Fibroblast of skin of back (primary cell): ENCODE measurements around the gene KRT39.
A peak's percentile ranks its signal among the peaks of the same experiment; 100 is the strongest.

Experiments
- DNase-seq: peaks from one replicate; pipeline ENCODE4 v3.0.0-alpha.2; 2013

Gene KRT39

GRCh38 chr17:40980117-40980516 lies 13.4 kb upstream of the KRT39 start:
- DNase-seq: no peak

GRCh38 chr17:40978575-40979151 lies 11.9 kb upstream of the KRT39 start:
- peak; percentile 20 for DNase-seq

- DNase-seq: no peak
Observed at GRCh38 chr17:40975516-40975915, 8.8 kb upstream of the KRT39 start.

GRCh38 chr17:40974366-40974765 lies 7.6 kb upstream of the KRT39 start:
- DNase-seq: no peak

GRCh38 chr17:40967582-40967981 lies 834 bp upstream of the KRT39 start:
- no peak for DNase-seq

GRCh38 chr17:40963838-40964237 lies 2.9 kb downstream of the KRT39 start:
- peak; percentile 30 for DNase-seq

- DNase-seq: no peak
Observed at GRCh38 chr17:40962059-40962561, 4.6 kb downstream of the KRT39 start.

GRCh38 chr17:40961591-40961990 lies 5.2 kb downstream of the KRT39 start:
- no peak for DNase-seq

- no peak for DNase-seq
Observed at GRCh38 chr17:40960144-40960543, 6.6 kb downstream of the KRT39 start.

GRCh38 chr17:40958086-40958953 lies 8.4 kb downstream of the KRT39 start:
- DNase-seq: no peak

- peak; percentile 94 for DNase-seq
Observed at GRCh38 chr17:40956401-40957254, 10.1 kb downstream of the KRT39 start.

- DNase-seq: peak; percentile 61
Observed at GRCh38 chr17:40953881-40954280, 12.9 kb downstream of the KRT39 start.

GRCh38 chr17:40952661-40953060 lies 14.1 kb downstream of the KRT39 start:
- peak; percentile 86 for DNase-seq

GRCh38 chr17:40952154-40952553 lies 14.6 kb downstream of the KRT39 start:
- DNase-seq: no peak

- no peak for DNase-seq
Observed at GRCh38 chr17:40951011-40951622, 15.6 kb downstream of the KRT39 start.

- no peak for DNase-seq
Observed at GRCh38 chr17:40950176-40950575, 16.6 kb downstream of the KRT39 start.

- DNase-seq: no peak
Observed at GRCh38 chr17:40949418-40949817, 17.3 kb downstream of the KRT39 start.

- DNase-seq: no peak
Observed at GRCh38 chr17:40947929-40948328, 18.8 kb downstream of the KRT39 start.

- DNase-seq: no peak
Observed at GRCh38 chr17:40945414-40945813, 21.3 kb downstream of the KRT39 start.

GRCh38 chr17:40944531-40944930 lies 22.2 kb downstream of the KRT39 start:
- DNase-seq: no peak

- DNase-seq: no peak
Observed at GRCh38 chr17:40942553-40942952, 24.2 kb downstream of the KRT39 start.

GRCh38 chr17:40940266-40940665 lies 26.5 kb downstream of the KRT39 start:
- DNase-seq: no peak

- DNase-seq: no peak
Observed at GRCh38 chr17:40938981-40939380, 27.8 kb downstream of the KRT39 start.
